Mesenteric fat pad (tissue), 1 donor: Measurements from ENCODE around the gene RAET1E. TPM values are rescaled to one million over a fixed set of nuclear protein-coding genes. Genes with fewer than 3 reads are reported as not detected.

Experiments
- total RNA-seq: library from RNA; stranded (reverse); fragmentation: NEBNext Ultra II Directional; extraction: Animal tissue kit (Norgen Biotek cat#: 25700); gene quantifications from one replicate; pipeline ENCODE4 v1.2.1, GENCODE V29; 2021
- donor health status: DM: yes; HTN: yes; CAD: no.

The RAET1E gene
- total RNA-seq, 1 donor from 2014 or later = 0.29 TPM

Other genes with a start within 250 kb of the RAET1E start
- 16.5 TPM for gene KATNA1, start 249.4 kb downstream of the RAET1E start, total RNA-seq
- gene LATS1, start 180.0 kb downstream of the RAET1E start, total RNA-seq = 25.7 TPM
- gene NUP43, start 151.6 kb downstream of the RAET1E start, total RNA-seq = 29.9 TPM
- gene PCMT1, start 148.4 kb downstream of the RAET1E start, total RNA-seq = 78.7 TPM
- 24.2 TPM for gene LRP11, start 33.8 kb downstream of the RAET1E start, total RNA-seq
- gene RAET1G, start 25.0 kb upstream of the RAET1E start, total RNA-seq = 0.51 TPM
- 0.96 TPM for gene ULBP2, start 43.9 kb upstream of the RAET1E start, total RNA-seq
- 0.19 TPM for gene ULBP1, start 65.8 kb upstream of the RAET1E start, total RNA-seq
- gene RAET1L, start 127.4 kb upstream of the RAET1E start, total RNA-seq = not detected
- gene ULBP3, start 171.0 kb upstream of the RAET1E start, total RNA-seq = 3.0 TPM
- gene PPP1R14C, start 244.9 kb upstream of the RAET1E start, total RNA-seq = 0.26 TPM